IMR-90 (cell line): ENCODE data around the gene ASNSD1. TPM values are rescaled to one million over a fixed set of nuclear protein-coding genes. Genes with fewer than 3 reads are reported as not detected.
"Not testable (repeated sequence)": the region's sequence is repeated elsewhere in the genome, so short reads cannot be mapped to it uniquely, and the experiment has no call there.

Experiments used
- ATAC-seq: fragments of 200-7000 bp; cut with Tn5 transposase; 2 replicates; pipeline ENCODE4 v1.9.1; 2020; ENCODE audit warnings: low read depth, mild to moderate bottlenecking, moderate library complexity
- BruUV-seq: library from RNA; stranded (reverse); fragments of 400-500 nt; replicated peaks from 2 replicates; lab custom pipeline; 2021; lab: Mats Ljungman, UMichigan
- CTCF ChIA-PET: fragments of 300-600 bp; formaldehyde crosslinking; extraction: SDS; loops from one replicate; lab custom pipeline; 2021; ENCODE audit warnings: antibody characterized with exemption; lab: Yijun Ruan, JAX
- POLR2A ChIA-PET: fragments of 300-600 bp; sonication (Branson Sonifier 250); formaldehyde crosslinking; loops from one replicate; lab custom pipeline; 2022; ENCODE audit warnings: antibody characterized with exemption; ENCODE audit not compliant: unreplicated experiment; lab: Charles Lee
- DNase-seq: peaks from one replicate; pipeline ENCODE4 v3.0.0; 2013
- H2AFZ ChIP-seq: replicated peaks from 2 replicates; pipeline ENCODE3; 2013; ENCODE audit warnings: low read length, mild to moderate bottlenecking; ENCODE audit not compliant: poor library complexity
- H2AK5ac ChIP-seq: 2 replicates; pipeline ENCODE4 v1.6.1; 2013; ENCODE audit warnings: low read depth, low read length, inconsistent platforms
- H2AK9ac ChIP-seq: replicated peaks from 2 replicates; pipeline ENCODE3; 2013; ENCODE audit warnings: mild to moderate bottlenecking, low read depth, low read length, moderate library complexity; ENCODE audit not compliant: poor library complexity
- H2BK120ac ChIP-seq: 2 replicates; pipeline ENCODE4 v1.6.1; 2013; ENCODE audit warnings: low read depth, low read length, inconsistent platforms
- H2BK15ac ChIP-seq: 3 replicates; pipeline ENCODE4 v1.6.1; 2013; ENCODE audit warnings: low read depth, low read length, inconsistent platforms
- H2BK20ac ChIP-seq: 2 replicates; pipeline ENCODE4 v1.6.1; 2013; ENCODE audit warnings: low read depth, mild to moderate bottlenecking, inconsistent platforms, low read length, moderate library complexity
- H2BK5ac ChIP-seq: 2 replicates; pipeline ENCODE4 v1.6.1; 2013; ENCODE audit warnings: mild to moderate bottlenecking, low read depth, low read length, inconsistent platforms; ENCODE audit not compliant: poor library complexity, severe bottlenecking
- H3K14ac ChIP-seq: replicated peaks from 2 replicates; pipeline ENCODE4 v1.6.1; 2013; ENCODE audit warnings: low read depth, low read length, inconsistent platforms
- H3K18ac ChIP-seq: 2 replicates; pipeline ENCODE4 v1.6.1; 2013; ENCODE audit warnings: low read depth, low read length, control low read depth
- H3K23ac ChIP-seq: 2 replicates; pipeline ENCODE4 v1.6.1; 2013; ENCODE audit warnings: low read depth, low read length, inconsistent platforms
- H3K27ac ChIP-seq: 2 replicates; pipeline ENCODE4 v1.5.1; 2013; ENCODE audit warnings: mild to moderate bottlenecking, control low read depth, low read length; ENCODE audit not compliant: insufficient read depth
- H3K27me3 ChIP-seq: 2 replicates; pipeline ENCODE4 v1.6.1; 2013; ENCODE audit warnings: low read length; ENCODE audit not compliant: control insufficient read depth, insufficient read depth
- H3K36me3 ChIP-seq: 2 replicates; pipeline ENCODE4 v1.6.1; 2013; ENCODE audit warnings: low read length, mixed read lengths; ENCODE audit not compliant: control insufficient read depth, insufficient read depth
- H3K4ac ChIP-seq: 2 replicates; pipeline ENCODE4 v1.6.1; 2013; ENCODE audit warnings: low read depth, low read length, inconsistent platforms
- H3K4me1 ChIP-seq: 2 replicates; pipeline ENCODE4 v1.6.1; 2013; ENCODE audit warnings: low read length, mixed read lengths; ENCODE audit not compliant: control insufficient read depth, insufficient read depth
- H3K4me2 ChIP-seq: 2 replicates; pipeline ENCODE4 v1.6.1; 2013; ENCODE audit warnings: low read depth, mild to moderate bottlenecking, control low read depth, low read length, moderate library complexity
- H3K4me3 ChIP-seq: 2 replicates; pipeline ENCODE4 v1.5.1; 2013; ENCODE audit warnings: low read depth, mild to moderate bottlenecking, control low read depth, low read length, moderate library complexity; ENCODE audit not compliant: insufficient read depth
- H3K56ac ChIP-seq: 2 replicates; pipeline ENCODE4 v1.6.1; 2013; ENCODE audit warnings: low read length, inconsistent platforms; ENCODE audit not compliant: insufficient read depth; ENCODE audit errors: extremely low read depth
- H3K79me1 ChIP-seq, 2 experiments: 2 replicates each; pipeline ENCODE4 v1.6.1; 2013; ENCODE audit warnings: low read length in 2 of 2, inconsistent platforms in 1 of 2, low read depth in 1 of 2
- H3K9ac ChIP-seq: 2 replicates; pipeline ENCODE4 v1.6.1; 2013; ENCODE audit warnings: low read depth, low read length, control low read depth
- H3K9me1 ChIP-seq: 2 replicates; pipeline ENCODE4 v1.6.1; 2013; ENCODE audit warnings: low read length, inconsistent platforms; ENCODE audit not compliant: insufficient read depth
- H3K9me3 ChIP-seq: 2 replicates; pipeline ENCODE4 v1.6.1; 2013; ENCODE audit warnings: low read length; ENCODE audit not compliant: control insufficient read depth, insufficient read depth
- H4K20me1 ChIP-seq: 2 replicates; pipeline ENCODE4 v1.6.1; 2013; ENCODE audit warnings: low read length, inconsistent platforms; ENCODE audit not compliant: insufficient read depth
- H4K5ac ChIP-seq: 2 replicates; pipeline ENCODE4 v1.6.1; 2013; ENCODE audit warnings: mild to moderate bottlenecking, low read depth, low read length, control low read depth
- H4K8ac ChIP-seq, 2 experiments: 2 replicates each; pipeline ENCODE4 v1.6.1; 2013; ENCODE audit warnings: low read depth in 2 of 2, low read length in 2 of 2, control low read depth in 1 of 2, inconsistent platforms in 1 of 2
- H4K91ac ChIP-seq: 2 replicates; pipeline ENCODE4 v1.6.1; 2013; ENCODE audit warnings: low read depth, low read length, inconsistent platforms; ENCODE audit not compliant: insufficient read depth
- WGBS, 2 experiments: methylation state at CpG; one replicate each; pipeline versions ENCODE4 v1.1.5 to v1.1.7; 2013; ENCODE audit warnings: missing lambda C conversion rate in 2 of 2; ENCODE audit not compliant: insufficient read length in 1 of 2; ENCODE audit errors: extremely low coverage in 2 of 2; 5-methylcytosine and 5-hydroxymethylcytosine counted together
- dilution Hi-C: fragments of 300-500 bp; cut with HindIII; formaldehyde crosslinking; loops from one replicate; pipeline ENCODE4 v1.14.3; 2018; ENCODE audit warnings: low sequenced_read_pairs; ENCODE audit not compliant: unreplicated experiment
- in situ Hi-C: fragments of 300-500 bp; cut with MboI; formaldehyde crosslinking; loops from 3 replicates; pipeline ENCODE4 v1.14.3; 2019; ENCODE audit warnings: low sequenced_read_pairs, inconsistent platforms, mixed read lengths
- intact Hi-C: fragments of 100-400 bp; cut with micrococcal nuclease; formaldehyde crosslinking; loops from 2 replicates; pipeline ENCODE4 v1.10.0; 2022
- polyA plus RNA-seq, 3 experiments: library from polyadenylated mRNA; depleted of rRNA; stranded (reverse); fragments of >200 nt; gene quantifications; 2 replicates each; pipeline ENCODE4 v1.2.3, GENCODE V29; 2012; ENCODE audit warnings: low replicate concordance in 1 of 3
- total RNA-seq: library from RNA; depleted of rRNA; stranded (reverse); fragments of >200 nt; gene quantifications from 2 replicates; pipeline ENCODE4 v1.2.3, GENCODE V29; 2012

ASNSD1 gene
- total and polyA plus RNA-seq, 2 of the 4 experiments (the other 2 are of a cell fraction) = 29.1 to 35.7 TPM

GRCh38 chr2:189717593-189717992, 56.3 kb downstream of the ASNSD1 start:
- H3K4me2 ChIP-seq, H2BK20ac ChIP-seq, CTCF ChIA-PET, H3K4me3 ChIP-seq, DNase-seq, H2AK5ac ChIP-seq, H2BK120ac ChIP-seq, H3K9ac ChIP-seq, H3K4ac ChIP-seq, dilution Hi-C loops, in situ Hi-C loops, intact Hi-C loops, H3K9me1 ChIP-seq, H4K8ac ChIP-seq, H4K20me1 ChIP-seq, H3K36me3 ChIP-seq, H4K5ac ChIP-seq, H3K56ac ChIP-seq, BruUV-seq, POLR2A ChIA-PET, H3K27me3 ChIP-seq, ATAC-seq, H2AFZ ChIP-seq, H4K91ac ChIP-seq, H3K18ac ChIP-seq, H3K23ac ChIP-seq, H3K14ac ChIP-seq, H2BK5ac ChIP-seq, H2BK15ac ChIP-seq, H3K79me1 ChIP-seq, H3K9me3 ChIP-seq, H2AK9ac ChIP-seq, H3K4me1 ChIP-seq, H3K27ac ChIP-seq: not testable (repeated sequence)
- WGBS, 2 experiments = no CpG with 5 or more reads among the region's 1 CpG
